B cell (primary cell): Measurements from ENCODE around the gene SH3BGRL3. TPM values are rescaled to one million over a fixed set of nuclear protein-coding genes. Genes with fewer than 3 reads are reported as not detected.

ENCODE experiments used
- ATAC-seq: fragments of 200-7000 bp; cut with Tn5 transposase; one replicate; pipeline ENCODE4 v1.10.0; 2021; ENCODE audit warnings: low read depth, mild to moderate bottlenecking, moderate number of reproducible peaks, moderate library complexity
- CTCF ChIA-PET: fragments of 350-600 bp; sonication (Branson Sonifier 250); formaldehyde crosslinking; loops from one replicate; lab custom pipeline; 2021; ENCODE audit warnings: antibody characterized with exemption, inconsistent platforms; lab: Charles Lee
- POLR2A ChIA-PET: fragments of 350-600 bp; sonication (Branson Sonifier 250); formaldehyde crosslinking; loops from one replicate; lab custom pipeline; 2021; ENCODE audit warnings: antibody characterized with exemption; lab: Charles Lee
- DNase-seq: peaks from one replicate; pipeline ENCODE4 v3.0.0; 2013
- H2AFZ ChIP-seq: 2 replicates; pipeline ENCODE4 v1.6.1; 2012; ENCODE audit warnings: mild to moderate bottlenecking, low read depth, low read length; ENCODE audit not compliant: insufficient read depth, poor library complexity, severe bottlenecking
- H3K27ac ChIP-seq, 2 donors: 1 replicate in 1 of 2; 2 replicates in 1 of 2; pipeline ENCODE4 v1.5.1; 2012 to 2013; ENCODE audit warnings: low read length in 2 of 2, mild to moderate bottlenecking in 2 of 2, moderate library complexity in 1 of 2
- H3K27me3 ChIP-seq, 4 experiments: fragments of 200-600 bp in 1 of 4; sonication (generic) in 1 of 4; replicated peaks in 1 of 4; 1 replicate in 2 of 4; 2 replicates in 2 of 4; pipeline versions ENCODE4 v1.6.1 to v1.7.0; 2013 to 2016; ENCODE audit warnings: low read length in 3 of 4, mild to moderate bottlenecking in 2 of 4, mixed read lengths in 1 of 4, moderate library complexity in 1 of 4; ENCODE audit not compliant: insufficient read depth in 4 of 4, control insufficient read depth in 3 of 4; ENCODE audit errors: control extremely low read depth in 1 of 4
- H3K36me3 ChIP-seq, 2 experiments: replicated peaks in 1 of 2; 1 replicate in 1 of 2; 2 replicates in 1 of 2; pipeline versions ENCODE4 v1.6.1 to v1.7.1; 2013; ENCODE audit warnings: low read length in 1 of 2; ENCODE audit not compliant: insufficient read depth in 2 of 2, control insufficient read depth in 1 of 2; ENCODE audit errors: control extremely low read depth in 1 of 2, extremely low read depth in 1 of 2
- H3K4me1 ChIP-seq, 2 donors: fragments of 200-600 bp in 1 of 2; sonication (generic) in 1 of 2; 1 replicate in 1 of 2; 2 replicates in 1 of 2; pipeline versions ENCODE4 v1.5.1 to v1.6.1; 2013 to 2017; ENCODE audit warnings: low read length in 2 of 2; ENCODE audit not compliant: control insufficient read depth in 2 of 2, insufficient read depth in 2 of 2
- H3K4me2 ChIP-seq: replicated peaks from 2 replicates; pipeline ENCODE3; 2012; ENCODE audit warnings: mild to moderate bottlenecking, low read depth, low read length; ENCODE audit not compliant: poor library complexity, severe bottlenecking
- H3K4me3 ChIP-seq, 5 experiments: fragments of 200-600 bp in 1 of 5; sonication (generic) in 1 of 5; 1 replicate in 3 of 5; 2 replicates in 2 of 5; pipeline versions ENCODE4 v1.5.1 to v1.7.0; 2011 to 2016; ENCODE audit warnings: low read length in 4 of 5, mild to moderate bottlenecking in 4 of 5, low read depth in 2 of 5, control low read depth in 1 of 5, moderate library complexity in 1 of 5; ENCODE audit not compliant: insufficient read depth in 1 of 5; ENCODE audit errors: control extremely low read depth in 1 of 5, extremely low read depth in 1 of 5
- H3K79me2 ChIP-seq: fragments of 200-600 bp; sonication (generic); one replicate; pipeline ENCODE4 v1.6.0; 2016; ENCODE audit warnings: low read length; ENCODE audit not compliant: control insufficient read depth, insufficient read depth
- H3K9ac ChIP-seq: fragments of 200-600 bp; sonication (generic); 2 replicates; pipeline ENCODE4 v1.6.1; 2017; ENCODE audit warnings: mild to moderate bottlenecking, low read length, moderate library complexity
- H3K9me3 ChIP-seq, 3 donors: one replicate each; pipeline versions ENCODE4 v1.6.1 to v1.7.1; 2013; ENCODE audit warnings: low read length in 2 of 3; ENCODE audit not compliant: control insufficient read depth in 2 of 3, insufficient read depth in 1 of 3; ENCODE audit errors: control extremely low read depth in 1 of 3
- H4K20me1 ChIP-seq: 2 replicates; pipeline ENCODE4 v1.6.0; 2012; ENCODE audit warnings: mild to moderate bottlenecking, low read length; ENCODE audit not compliant: insufficient read depth, control insufficient read depth, poor library complexity, severe bottlenecking
- H3K27ac Mint-ChIP-seq: one replicate; pipeline ENCODE4 v1.8.0; 2021; ENCODE audit warnings: mixed read lengths
- H3K27me3 Mint-ChIP-seq: one replicate; pipeline ENCODE4 v1.8.0; 2021; ENCODE audit warnings: mixed read lengths
- H3K4me1 Mint-ChIP-seq: one replicate; pipeline ENCODE4 v1.8.0; 2021; ENCODE audit warnings: mixed read lengths
- H3K4me3 Mint-ChIP-seq: one replicate; pipeline ENCODE4 v1.8.0; 2021; ENCODE audit warnings: mixed read lengths
- H3K9me3 Mint-ChIP-seq: one replicate; pipeline ENCODE4 v1.8.0; 2022; ENCODE audit warnings: mixed read lengths; ENCODE audit not compliant: insufficient read depth
- EZH2 ChIP-seq: IDR thresholded peaks from 2 replicates; pipeline ENCODE4 v1.6.1; 2012; ENCODE audit warnings: borderline replicate concordance, low read depth, mild to moderate bottlenecking, moderate library complexity, low read length; ENCODE audit not compliant: insufficient read depth, poor library complexity, severe bottlenecking
- WGBS: methylation state at CpG from one replicate; pipeline ENCODE4 v1.1.5; 2013; ENCODE audit warnings: missing lambda C conversion rate; ENCODE audit not compliant: insufficient coverage; 5-methylcytosine and 5-hydroxymethylcytosine counted together
- intact Hi-C: fragments of 100-400 bp; cut with micrococcal nuclease; formaldehyde crosslinking; loops from one replicate; pipeline ENCODE4 v1.10.0; 2022
- polyA plus RNA-seq: library from polyadenylated mRNA; depleted of rRNA; stranded (reverse); fragments of >200 nt; gene quantifications from 2 replicates; pipeline ENCODE4 v1.2.3, GENCODE V29; 2012
- total RNA-seq, 2 donors: library from RNA; stranded (reverse); fragments of 120-200 nt in 1 of 2; gene quantifications; 1 replicate in 1 of 2; 2 replicates in 1 of 2; pipeline versions ENCODE4 v1.2.3 to v1.2.4, GENCODE V29; 2013 to 2022
- TF ChIP-seq, protein P1 (sequence below): fragments of 200-600 bp; IDR thresholded peaks from one replicate; pipeline ENCODE4 v1.8.0; 2022; ENCODE audit warnings: antibody characterized with exemption, mild to moderate bottlenecking

Gene SH3BGRL3
- total and polyA plus RNA-seq, 2 donors (not counting 1 experiment from before 2014, with no cell fraction given) = 150 to 232 TPM

DNA sequence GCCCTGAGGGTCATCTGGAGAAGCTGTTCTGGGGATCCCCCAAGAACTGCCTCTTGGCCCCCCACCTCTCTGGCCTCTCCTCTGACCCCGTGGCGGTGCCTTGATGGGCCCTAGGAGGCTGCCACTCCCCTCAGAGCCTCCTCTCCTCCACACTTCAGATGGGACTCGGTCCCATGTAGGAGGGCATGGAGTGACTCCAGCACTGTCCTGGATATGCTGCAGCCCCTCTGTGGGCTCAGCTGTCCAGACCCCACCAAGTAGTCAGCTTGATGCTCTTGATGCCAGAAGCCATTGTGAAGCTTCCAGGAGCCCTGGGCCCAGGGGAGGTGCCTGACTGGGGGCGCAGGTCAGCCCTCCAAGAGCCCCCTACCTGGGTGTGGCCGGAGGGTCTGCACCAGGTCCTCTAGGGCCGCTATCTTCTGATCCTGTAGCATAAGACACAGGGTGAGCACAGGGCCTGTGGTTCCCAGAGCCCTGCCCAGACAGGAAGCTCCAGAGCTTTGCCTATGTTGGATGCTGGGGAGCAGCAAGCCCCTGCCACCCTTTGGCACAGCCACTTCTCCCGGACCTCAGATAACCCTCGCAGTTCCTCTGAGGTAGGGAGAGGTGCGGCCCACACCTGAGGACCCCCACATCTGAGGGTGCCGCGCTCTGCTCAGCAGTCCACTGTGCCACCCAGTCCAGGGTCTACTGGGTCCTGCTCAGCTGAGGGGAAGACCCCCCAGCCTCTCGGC lies 17.3 kb downstream of the SH3BGRL3 start:
- Mint-ChIP-seq H3K4me1 (peaks cover 50% of the 10 kb centered on the region), H3K9me3 (no peaks in the 10 kb centered on the region), H3K27ac (peak overlapping the region; percentile 37), H3K27me3 (no peaks in the 10 kb centered on the region), H3K4me3 (no peak overlapping the region)
- no peak for DNase-seq
- H3K4me3 ChIP-seq = no peak overlapping the region
- H2AFZ ChIP-seq = no peak overlapping the region
- peaks cover 0 to 5% of the 10 kb centered on the region in 2 experiments for H3K36me3 ChIP-seq
- no peak overlapping the region for H3K4me2 ChIP-seq
- H4K20me1 ChIP-seq = no peaks in the 10 kb centered on the region
- CTCF ChIA-PET = interaction anchor here (1.7 to 1.9 kb wide), 2 partner anchors 9 to 12 kb away, joined by 5 to 7 read pairs; no protein-coding TSS in a partner anchor
- peaks cover 50% of the 10 kb centered on the region for H3K79me2 ChIP-seq
- no peak for ATAC-seq
- H3K4me1 ChIP-seq = peaks cover 30 to 44% of the 10 kb centered on the region in 2 donors
- no peaks in the 10 kb centered on the region for H3K27me3 ChIP-seq
- intact Hi-C loops = no loop called here
- H3K9ac ChIP-seq = no peak overlapping the region
- POLR2A ChIA-PET = interaction anchor here (0.5 to 2.3 kb wide), 7 partner anchors 8 to 1051 kb away, joined by 3 to 12 read pairs (median 8); partner anchors contain the start of gene CD52
- no peaks in the 10 kb centered on the region for H3K9me3 ChIP-seq
- H3K27ac ChIP-seq = no peak overlapping the region
- TF ChIP-seq, protein P1, sequence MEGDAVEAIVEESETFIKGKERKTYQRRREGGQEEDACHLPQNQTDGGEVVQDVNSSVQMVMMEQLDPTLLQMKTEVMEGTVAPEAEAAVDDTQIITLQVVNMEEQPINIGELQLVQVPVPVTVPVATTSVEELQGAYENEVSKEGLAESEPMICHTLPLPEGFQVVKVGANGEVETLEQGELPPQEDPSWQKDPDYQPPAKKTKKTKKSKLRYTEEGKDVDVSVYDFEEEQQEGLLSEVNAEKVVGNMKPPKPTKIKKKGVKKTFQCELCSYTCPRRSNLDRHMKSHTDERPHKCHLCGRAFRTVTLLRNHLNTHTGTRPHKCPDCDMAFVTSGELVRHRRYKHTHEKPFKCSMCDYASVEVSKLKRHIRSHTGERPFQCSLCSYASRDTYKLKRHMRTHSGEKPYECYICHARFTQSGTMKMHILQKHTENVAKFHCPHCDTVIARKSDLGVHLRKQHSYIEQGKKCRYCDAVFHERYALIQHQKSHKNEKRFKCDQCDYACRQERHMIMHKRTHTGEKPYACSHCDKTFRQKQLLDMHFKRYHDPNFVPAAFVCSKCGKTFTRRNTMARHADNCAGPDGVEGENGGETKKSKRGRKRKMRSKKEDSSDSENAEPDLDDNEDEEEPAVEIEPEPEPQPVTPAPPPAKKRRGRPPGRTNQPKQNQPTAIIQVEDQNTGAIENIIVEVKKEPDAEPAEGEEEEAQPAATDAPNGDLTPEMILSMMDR = no peak
- no peak for TF ChIP-seq EZH2
- WGBS = 99% methylated on average over 12 of the region's 12 CpGs

DNA sequence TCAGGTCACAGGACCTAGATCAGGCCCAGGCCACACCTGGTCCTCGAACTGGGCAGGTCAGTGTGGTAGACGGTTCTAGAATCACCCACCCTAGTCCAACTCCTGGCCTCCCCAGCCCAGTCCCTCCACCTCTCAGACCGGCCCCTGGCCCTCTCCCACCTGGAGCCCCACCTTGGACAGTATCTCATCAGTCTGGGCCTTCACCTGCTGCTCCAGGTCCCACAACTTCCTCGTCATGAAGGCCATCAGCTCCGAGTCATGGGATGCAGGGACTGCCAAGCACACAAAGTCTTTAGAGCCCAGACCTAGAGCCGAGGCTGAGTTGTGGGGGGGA lies 17.9 kb downstream of the SH3BGRL3 start:
- no peaks in the 10 kb centered on the region for H3K9me3 Mint-ChIP-seq
- no peak overlapping the region for H3K4me2 ChIP-seq
- WGBS = 80% methylated on average over 4 of the region's 6 CpGs
- intact Hi-C loops = no loop called here
- DNase-seq = no peak
- POLR2A ChIA-PET = interaction anchor here (0.5 to 2.3 kb wide), 6 partner anchors 9 to 1052 kb away, joined by 3 to 12 read pairs (median 8); partner anchors contain the start of gene CD52
- peaks cover 55% of the 10 kb centered on the region for H3K79me2 ChIP-seq
- H3K4me3 ChIP-seq = no peak overlapping the region
- H4K20me1 ChIP-seq = no peaks in the 10 kb centered on the region
- H3K4me1 Mint-ChIP-seq = peaks cover 46% of the 10 kb centered on the region
- no peaks in the 10 kb centered on the region for H3K9me3 ChIP-seq
- TF ChIP-seq, protein P1 = no peak
- TF ChIP-seq EZH2 = no peak
- no peak overlapping the region for H3K9ac ChIP-seq
- ATAC-seq = no peak
- no peak overlapping the region for H3K27ac Mint-ChIP-seq
- H3K27ac ChIP-seq = no peak overlapping the region
- peaks cover 0 to 5% of the 10 kb centered on the region in 2 experiments for H3K36me3 ChIP-seq
- H3K27me3 ChIP-seq = no peaks in the 10 kb centered on the region
- H3K4me1 ChIP-seq = peaks cover 24 to 39% of the 10 kb centered on the region in 2 donors
- CTCF ChIA-PET = interaction anchor here (1.7 kb wide), 1 partner anchor 9 kb away, joined by 5 read pairs; no protein-coding TSS in a partner anchor
- H3K27me3 Mint-ChIP-seq = no peaks in the 10 kb centered on the region
- no peak overlapping the region for H3K4me3 Mint-ChIP-seq
- no peak overlapping the region for H2AFZ ChIP-seq
